ENCODE measurements around the gene POMT2.
"Not testable (repeated sequence)": the region's sequence is repeated elsewhere in the genome, so short reads cannot be mapped to it uniquely, and the experiment has no call there.

The POMT2 gene

DNA sequence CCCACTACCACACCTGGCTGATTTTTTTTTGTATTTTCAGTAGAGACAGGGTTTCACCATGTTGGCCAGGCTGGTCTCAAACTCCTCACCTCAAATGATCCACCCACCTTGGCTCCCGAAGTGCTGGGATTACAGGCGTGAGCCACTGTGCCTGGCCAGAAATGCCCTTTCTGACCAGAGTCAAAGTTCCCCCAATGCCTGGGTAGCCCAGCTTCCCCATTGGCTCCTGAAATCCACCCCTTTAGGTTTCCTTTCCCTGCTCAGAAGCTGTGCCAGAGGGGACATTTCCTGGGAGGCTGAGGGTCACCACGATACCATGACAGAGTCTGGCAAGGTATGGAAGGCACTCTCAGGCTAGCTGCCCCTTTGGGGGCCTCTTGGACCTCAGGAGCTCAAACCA, 3.6 kb upstream of the POMT2 start:
- DNase-seq (ENCODE audit: low read depth), result no peak

DNA sequence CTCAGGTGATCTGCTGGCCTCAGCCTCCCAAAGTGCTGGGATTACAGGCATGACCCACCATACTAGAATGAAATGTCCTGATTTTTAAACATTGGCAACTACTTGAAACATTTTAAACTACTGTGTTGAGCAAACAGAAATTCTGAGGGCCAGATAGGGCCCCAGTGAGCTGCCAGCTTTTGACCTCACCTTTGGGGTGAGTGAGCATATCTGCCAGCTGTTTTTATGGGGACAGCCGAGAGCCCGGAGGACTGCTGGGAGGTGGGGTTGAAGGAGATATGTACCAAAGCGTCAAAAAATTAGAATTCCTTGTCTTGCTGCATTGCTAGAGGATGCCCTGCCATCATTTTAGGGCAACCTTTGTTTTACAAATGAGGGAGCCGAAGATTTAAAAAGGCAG, 2.9 kb upstream of the POMT2 start:
- no peak for DNase-seq (ENCODE audit: low read depth)

DNA sequence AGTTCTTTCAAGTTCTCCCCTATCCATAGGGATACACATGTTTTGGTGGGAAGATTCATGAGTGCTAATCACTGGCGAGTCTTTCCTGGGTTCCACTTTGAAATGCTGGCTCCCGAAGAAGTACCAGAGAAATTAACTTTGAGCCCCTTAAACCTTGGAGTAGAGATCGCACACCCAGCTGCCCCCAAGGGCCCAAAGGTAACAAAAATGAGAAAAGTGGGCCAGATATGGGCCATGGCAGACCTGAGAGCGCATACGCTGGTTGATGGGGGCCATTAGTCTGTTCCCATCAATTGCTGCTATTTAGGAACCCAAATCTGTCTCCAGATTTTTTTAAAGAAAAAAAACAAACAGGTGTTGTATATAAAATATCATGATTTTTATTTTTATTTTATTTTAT, 2.3 kb upstream of the POMT2 start:
- no peak for DNase-seq (ENCODE audit: low read depth)

DNA sequence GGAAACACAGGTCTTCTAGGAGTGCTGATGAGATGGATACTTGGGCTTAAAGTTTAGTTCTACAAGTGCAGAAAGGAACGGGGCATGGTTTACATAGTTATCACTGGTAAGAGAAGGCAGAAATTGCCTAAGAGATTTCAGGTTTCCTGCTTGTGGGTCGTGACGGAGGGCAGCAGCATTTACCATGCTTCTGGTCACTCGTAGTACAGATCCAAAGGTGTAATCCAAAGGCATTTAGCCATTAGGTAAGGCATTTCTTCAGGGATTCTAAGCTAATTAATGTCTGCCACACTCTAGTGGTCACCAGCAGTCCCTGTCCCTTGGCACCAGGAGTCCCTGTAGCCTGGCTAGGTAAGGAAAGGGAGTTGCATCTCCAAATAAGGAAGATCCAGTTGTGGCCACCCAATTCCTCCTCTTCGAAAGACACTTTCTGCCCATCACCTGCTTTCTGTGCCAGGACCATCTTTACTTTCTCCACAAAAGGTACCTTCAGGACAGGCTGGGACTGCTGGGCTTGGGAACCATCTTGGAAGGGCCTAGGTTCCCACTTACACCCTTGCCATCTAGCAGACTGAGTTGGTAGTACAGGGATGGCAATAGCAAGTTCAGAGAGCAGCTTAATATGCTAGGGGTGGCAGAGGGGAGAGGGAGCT, 1.7 kb upstream of the POMT2 start:
- DNase-seq (ENCODE audit: low read depth), result no peak

DNA sequence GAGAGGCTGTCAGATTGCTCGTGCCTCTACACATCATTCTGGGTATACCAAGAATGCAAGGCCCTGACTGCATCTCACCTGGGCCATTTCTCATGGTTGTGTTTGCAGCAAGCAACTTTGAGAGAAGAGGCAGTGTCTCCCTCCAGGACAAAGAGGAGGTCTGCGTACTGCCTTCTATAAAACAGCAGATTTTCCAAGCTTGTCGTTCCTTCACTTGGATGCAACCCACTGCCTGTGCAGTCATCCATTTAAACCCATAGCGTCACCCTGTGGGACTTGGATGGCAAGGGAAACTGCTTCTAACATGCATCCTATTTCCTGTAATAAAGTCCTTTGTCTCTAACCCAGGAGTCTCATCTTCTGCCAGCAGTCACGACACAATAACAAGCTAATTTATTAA, 1.3 kb downstream of the POMT2 start:
- no peak for DNase-seq (ENCODE audit: low read depth)

DNA sequence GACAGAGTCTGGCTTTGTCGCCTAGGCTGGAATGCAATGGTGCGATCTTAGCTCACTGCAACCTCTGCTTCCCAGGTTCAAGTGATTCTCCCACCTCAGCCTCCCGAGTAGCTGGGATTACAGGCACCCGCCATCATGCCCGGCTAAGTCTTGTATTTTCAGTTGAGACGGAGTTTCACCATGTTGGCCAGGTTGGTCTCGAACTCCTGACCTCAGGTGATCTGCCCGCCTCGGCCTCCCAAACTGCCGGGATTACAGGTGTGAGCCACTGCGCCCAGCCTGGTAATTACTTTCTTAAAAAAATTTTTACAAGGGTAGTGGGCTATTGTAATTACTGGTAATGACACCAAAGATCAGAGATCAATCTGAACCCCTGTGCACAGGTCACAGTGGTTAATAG, 1.9 kb downstream of the POMT2 start:
- DNase-seq (ENCODE audit: low read depth), result not testable (repeated sequence)

DNA sequence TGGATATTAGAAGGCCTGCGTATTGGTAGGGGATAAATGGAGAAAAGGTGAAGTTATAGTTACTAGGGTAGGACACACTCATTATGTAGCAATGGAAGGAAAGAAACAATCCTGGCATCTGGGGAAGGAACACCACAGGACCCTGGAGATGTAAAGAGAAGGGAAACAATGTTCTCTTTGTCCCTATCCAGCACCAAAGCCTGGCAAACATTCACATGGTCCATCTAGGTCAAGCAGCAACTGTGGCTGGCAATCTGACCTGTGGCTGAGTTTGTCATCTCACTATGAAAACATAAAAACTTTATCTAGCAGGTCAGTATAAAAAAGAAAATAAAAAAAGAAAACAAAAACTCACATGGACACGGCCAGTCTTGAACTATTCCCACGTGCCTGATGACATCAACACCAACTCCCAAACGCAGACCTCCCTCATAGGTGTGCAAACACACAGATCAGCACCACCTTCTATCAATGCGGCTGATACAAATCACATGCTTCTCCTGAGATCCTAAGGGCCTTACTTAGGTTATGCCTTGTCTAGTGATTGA, 2.6 kb downstream of the POMT2 start:
- no peak for DNase-seq (ENCODE audit: low read depth)

DNA sequence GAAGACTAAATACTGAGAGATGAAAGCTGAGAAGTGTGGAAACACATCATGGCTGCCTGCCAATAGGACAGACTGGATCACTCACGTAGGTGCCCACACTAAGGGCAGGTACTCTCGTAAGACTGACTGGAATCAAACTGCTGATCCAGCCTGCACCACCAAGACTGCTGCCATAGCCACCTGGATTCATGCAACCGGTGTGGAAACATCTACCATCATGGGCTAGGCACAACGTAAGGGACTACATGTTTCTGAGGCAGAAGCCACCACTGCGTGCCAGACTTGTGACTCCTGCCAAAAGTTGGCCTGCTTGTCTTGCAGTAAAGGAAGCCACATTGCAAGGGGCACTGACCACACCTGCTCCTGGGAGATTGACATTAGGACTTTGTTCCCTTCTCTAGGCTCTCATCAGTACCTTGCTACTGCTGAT, 3.8 kb downstream of the POMT2 start:
- peak; percentile 24 for DNase-seq (ENCODE audit: low read depth)

DNA sequence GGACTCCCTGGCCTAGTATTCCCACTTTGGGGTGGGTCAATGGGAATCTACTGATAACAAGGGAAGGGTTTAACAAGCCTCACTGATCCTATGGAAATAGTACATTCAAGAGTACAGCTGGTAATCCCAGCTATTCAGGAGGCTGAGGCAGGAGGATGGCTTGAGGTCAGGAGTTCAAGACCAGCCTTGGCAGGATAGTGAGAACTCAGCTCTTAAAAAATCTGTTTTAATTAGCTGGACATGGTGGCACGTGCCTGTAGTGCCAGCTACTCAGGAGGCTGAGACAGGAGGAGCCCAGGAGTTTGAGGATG, 4.5 kb downstream of the POMT2 start:
- DNase-seq (ENCODE audit: low read depth), result no peak

DNA sequence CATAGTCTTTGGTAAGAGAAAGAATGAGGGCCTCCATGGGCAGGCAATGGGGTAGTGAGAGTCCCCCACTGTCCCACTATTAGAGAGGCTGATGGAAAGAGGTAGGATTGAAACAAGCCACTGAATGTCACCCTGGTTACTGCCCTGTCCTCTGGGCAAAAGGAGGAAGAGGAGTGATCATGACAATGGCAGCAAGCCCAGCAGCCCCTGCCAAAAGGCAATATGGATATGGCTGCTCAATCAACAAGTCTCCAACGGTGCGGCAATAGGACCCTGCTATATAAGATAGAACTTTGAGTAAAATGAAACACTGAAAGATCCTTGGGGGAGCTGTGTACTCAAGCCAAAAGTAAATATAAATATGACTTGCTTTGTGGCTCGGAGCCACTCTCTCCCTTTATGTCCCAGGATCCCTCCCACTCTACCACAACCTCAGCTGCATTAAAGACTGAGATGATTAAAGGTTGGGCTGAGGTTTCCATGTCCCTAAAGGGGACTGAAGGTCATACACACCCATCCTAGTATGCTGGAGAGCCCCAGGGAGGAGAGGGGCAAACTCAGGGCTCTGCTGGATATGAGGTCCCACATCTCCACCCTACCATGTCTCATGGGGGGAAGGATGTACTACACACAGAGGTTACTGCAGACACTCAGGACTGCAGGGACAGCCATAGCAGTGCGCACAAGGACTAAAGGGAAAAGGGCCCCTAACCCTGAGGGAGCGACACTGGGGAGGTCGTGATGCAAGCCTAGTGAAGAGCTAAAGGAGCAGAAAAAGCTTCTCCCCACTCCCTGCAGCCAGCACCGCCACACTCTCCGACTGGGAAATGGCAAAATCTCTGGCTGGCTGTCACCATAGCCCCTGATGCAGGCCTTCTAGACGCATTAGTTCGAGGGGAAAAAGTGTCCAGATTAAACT, 5.9 kb downstream of the POMT2 start:
- no peak for DNase-seq (ENCODE audit: low read depth)

DNA sequence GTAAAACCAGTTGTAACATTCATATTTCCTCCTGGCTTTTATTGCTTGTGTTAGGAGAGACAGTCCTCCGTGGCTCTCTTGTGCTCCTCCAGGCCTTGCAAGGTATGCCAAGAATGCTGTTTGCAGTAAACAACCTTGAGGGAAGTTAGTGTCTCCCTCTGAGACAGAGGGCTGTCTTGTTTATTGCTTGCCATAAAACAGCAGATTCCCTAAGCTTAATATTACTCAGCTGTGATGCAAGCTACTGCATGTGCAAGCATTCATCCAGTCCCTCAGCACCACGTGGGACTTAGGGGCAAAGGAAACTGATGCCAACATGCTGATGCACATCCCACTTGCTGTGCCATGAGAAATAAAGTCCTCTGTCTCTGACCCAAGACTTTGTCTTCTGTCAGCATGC, 6.6 kb downstream of the POMT2 start:
- peak; percentile 96 for DNase-seq (ENCODE audit: low read depth)

DNA sequence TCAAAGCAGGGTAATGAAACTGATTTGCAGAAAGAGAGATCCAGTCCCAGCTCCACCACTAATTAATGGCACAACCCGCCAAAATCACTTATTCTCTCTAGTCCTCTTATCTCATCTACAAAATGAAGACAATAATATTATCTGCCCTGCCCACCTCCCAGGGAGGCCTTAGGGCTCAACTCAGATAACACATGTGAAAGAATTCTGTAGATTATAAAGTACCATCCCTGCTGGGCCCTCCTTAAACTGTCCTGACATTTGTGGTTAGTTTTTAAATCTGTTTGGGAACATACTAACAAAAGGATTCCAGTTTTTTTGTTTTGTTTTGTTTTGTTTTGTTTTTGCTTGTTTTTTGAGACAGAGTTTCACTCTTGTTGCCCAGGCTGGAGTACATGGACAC, 7.3 kb downstream of the POMT2 start:
- no peak for DNase-seq (ENCODE audit: low read depth)

DNA sequence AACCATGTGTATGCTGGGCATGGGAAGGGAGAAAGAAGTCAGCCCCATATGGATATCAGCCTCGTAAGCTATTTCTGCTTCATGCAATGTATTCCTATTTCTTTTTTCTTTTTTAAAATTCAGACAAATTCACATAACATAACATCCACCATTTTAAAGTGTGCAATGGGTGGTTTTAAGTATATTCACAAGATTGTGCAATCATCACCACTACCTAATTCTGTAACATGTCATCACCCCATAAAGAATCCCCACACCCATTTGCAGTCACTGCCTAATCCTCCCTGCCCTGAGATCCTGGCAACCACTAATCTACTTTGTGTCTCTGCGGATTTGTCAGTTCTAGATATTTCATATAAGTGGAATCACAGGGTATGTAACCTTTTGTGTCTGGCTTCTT, 9.5 kb downstream of the POMT2 start:
- DNase-seq (ENCODE audit: low read depth), result peak; percentile 45

DNA sequence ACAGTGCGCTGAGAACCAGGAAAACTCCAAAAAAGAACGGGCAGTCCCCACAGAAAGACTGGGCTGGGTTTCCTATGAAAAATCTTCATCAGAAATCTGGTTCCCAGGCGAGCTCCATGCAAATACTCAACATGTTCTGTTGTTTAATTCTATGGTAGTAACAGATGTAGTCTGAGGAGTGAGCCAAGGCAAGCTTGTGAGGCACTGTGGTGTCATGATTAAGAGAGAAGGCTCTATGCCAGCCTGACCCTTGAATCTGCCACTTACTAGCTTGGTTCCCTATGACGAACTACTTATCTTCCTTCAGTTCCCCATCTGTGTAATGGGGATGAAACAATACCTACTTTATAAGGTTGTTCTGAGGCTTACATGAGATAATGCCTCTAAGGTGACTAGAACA, 10.7 kb downstream of the POMT2 start:
- no peak for DNase-seq (ENCODE audit: low read depth)

DNA sequence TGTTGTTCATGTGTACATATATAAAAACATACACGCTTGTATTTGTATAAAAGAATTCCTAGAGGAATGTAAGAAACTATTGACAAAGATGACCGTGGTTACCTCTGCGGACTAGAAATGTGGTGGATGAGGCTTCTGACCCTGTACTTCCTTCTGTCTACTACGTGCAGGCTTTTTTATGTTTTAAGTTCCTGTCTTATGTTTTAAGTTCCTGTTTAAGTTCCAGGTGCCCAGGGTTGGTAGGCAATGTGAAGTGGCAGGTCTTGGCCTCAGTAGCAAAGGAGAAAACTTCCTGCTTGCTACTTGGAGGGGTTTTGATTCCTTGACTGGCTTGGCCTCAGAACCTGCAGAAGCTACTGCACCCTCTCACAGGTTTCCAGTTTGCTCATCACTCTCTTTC, 11.6 kb downstream of the POMT2 start:
- no peak for DNase-seq (ENCODE audit: low read depth)

DNA sequence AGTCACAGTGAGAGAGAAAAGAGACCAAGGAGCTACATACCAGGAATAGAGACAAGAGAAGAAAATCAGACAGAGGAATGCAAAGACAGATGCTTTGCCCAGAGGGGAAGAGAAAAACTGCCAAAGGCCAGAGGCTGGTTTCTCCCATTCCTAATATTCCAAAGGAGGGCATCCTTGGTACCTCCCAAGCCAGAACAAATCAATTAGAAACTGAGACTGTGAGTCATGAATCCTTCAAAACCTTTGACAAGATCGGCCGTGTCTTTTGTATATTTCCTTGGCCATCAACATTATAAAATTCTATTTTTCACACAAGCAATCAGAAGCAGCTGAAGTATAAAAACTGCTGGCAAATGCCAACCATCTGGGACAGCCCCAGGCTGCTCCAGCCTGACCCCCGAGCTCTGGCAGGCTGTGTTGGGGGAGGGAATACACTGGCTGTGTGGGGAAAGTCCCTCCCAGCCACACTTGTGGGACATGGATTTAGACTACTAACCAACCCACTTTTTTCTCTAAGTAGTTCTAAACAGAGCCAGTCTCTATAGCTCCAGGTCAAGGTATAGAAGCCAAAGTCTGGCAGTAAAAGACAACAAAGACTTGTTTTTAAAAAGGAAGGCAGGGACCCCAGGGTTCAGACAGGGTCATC, 13.7 kb downstream of the POMT2 start:
- peak; percentile 48 for DNase-seq (ENCODE audit: low read depth)

DNA sequence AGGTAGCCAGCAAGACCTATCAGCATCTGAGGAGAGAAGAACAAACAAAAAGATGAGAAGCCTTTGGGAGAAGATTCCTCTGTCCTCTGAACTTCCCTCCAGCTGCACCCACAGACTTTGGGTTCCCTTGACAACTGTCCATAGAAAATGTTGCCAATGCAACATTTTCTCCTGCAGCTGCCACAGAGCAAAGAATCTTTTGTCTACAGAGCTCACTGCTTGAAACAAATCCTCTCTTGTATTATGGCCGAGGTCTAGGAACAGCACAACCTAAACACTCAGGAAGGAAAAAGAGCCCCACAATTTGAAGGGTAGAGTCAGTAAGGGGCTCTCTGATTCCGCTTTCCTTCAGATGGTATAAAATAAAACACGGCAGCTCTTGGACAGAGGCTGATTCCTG, 14.3 kb downstream of the POMT2 start:
- no peak for DNase-seq (ENCODE audit: low read depth)

DNA sequence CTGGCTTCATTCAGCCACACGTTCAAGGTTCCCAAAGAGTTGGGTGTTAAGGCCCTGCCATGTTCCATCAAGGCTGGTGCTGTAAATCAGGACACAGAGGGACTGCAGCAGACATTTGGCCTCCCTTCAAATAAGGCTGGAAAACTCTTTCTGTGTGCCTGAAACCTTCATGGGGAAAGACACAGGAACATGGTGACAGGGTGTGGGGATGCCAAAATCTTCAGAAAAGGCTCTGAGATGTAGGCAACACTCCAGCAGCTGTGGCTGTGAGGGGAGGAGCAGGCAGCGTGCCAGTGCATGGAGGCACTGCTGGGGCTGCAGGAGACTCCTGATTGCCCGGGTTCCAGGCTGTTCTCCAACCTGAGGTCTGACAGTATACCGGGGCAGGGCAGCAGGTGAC, 15.0 kb downstream of the POMT2 start:
- DNase-seq (ENCODE audit: low read depth), result no peak

DNA sequence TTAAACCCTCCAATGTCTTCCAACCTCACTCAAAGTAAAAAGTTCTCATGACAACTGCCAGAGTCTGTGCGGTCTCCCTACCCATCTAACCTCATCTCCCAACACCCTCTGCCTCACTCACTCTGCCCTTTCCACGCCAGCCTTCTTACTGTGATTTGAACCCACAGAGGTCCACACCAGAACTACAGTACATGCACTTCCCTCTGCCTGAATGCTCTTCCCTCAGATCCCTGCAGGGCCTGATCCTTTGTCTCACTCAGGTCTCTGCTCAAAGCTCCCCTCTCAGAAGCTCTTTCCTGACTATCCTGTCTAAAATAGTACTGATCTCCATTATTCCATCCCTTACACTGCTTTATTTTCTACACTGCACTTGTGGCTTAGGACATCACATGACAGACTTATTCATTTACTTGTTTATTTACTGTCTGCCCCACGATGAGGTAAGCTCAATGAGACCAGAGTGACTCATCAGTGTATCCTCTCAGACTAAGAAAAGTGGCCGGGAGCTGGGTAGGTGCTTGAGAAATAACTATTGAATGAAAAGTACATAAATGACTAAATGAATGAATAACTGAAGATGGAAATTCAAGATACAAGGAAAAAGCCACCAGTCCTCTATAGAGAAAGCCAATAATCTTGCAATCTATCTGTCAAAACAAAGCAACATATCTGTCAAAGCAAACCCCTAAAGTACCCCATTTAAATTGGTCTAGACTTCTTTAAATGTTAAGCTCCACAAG, 17.1 kb downstream of the POMT2 start:
- DNase-seq (ENCODE audit: low read depth), result peak; percentile 99

DNA sequence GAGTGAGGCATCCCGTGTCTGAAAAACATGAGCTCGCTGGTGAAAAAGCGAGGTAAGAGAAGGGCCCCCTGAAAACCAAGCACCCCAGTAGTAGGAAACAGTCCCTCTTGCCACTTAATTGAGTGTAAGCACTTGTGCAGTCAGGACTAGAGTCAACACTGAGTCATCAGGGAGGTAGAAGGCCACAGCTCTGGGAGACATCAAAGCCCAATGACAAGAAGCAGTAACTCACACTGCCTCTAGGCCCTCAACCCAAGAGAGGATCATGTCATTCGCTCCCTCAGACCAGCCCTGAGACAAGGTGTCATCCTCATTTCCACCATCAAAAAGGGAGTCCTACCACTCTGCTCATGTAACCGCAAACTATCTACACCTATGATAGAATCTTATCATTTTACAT, 17.8 kb downstream of the POMT2 start:
- peak; percentile 79 for DNase-seq (ENCODE audit: low read depth)

DNA sequence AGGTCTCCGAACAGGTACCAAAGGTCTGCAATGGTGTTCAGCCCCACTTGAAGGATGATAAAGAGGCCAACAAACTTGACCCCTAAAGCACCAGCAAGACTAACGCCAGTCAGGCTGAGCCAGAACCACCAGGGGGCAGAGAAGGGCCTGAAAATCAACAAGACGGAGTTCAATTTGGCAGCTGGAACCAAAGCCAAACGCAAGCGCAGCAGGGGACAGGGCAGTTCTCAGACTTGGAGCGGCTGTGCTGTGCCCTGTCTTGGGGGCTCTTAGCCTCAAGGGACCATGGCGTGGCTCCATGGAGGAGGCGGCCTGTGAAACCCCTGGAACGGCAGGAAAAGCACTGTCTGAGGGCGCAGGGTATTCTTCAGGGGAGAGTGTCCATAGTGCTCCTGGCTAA, 19.6 kb downstream of the POMT2 start:
- DNase-seq (ENCODE audit: low read depth), result peak; percentile 87

DNA sequence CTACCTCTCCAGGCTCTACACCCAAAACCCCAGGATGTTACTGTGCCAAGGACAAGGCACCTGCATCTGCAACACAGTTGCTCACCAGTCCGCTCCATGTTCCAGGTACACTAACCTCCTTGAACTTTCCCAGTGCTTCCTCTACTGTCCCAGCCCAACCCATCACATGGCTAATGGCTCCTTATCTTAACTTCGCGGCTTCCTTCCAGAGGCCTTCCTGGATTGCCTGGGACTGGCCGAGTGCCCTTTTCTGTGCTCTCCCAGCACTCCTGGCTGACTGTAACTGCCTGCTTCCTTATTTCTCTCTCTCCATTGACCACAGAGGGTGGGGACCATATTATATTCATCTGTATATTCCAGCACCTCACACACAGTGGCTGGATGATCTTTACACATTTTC, 20.9 kb downstream of the POMT2 start:
- DNase-seq (ENCODE audit: low read depth), result no peak

Measured in iris pigment epithelial cell (primary cell).